ENCODE measurements around the gene MED13.

GRCh38 chr17:62048262-62048661 lies 16.8 kb downstream of the MED13 start:
- TF ChIP-seq FOXK2 (IDR thresholded peaks at IDR 0.05) (no peak), TARDBP (IDR thresholded peaks at IDR 0.05) (no peak), FOXA1 (IDR thresholded peaks at IDR 0.05) (no peak), SP1 (IDR thresholded peaks at IDR 0.05) (no peak), NFRKB (IDR thresholded peaks at IDR 0.05) (no peak), ELF4 (IDR thresholded peaks at IDR 0.05) (no peak), L3MBTL2 (conservative IDR thresholded peaks at IDR 0.05) (no peak), BHLHE40 (IDR thresholded peaks at IDR 0.05; ENCODE audit: borderline replicate concordance) (no peak), FOXM1 (IDR thresholded peaks at IDR 0.05; ENCODE audit: borderline replicate concordance) (no peak), CTBP1 (IDR thresholded peaks at IDR 0.05; ENCODE audit: borderline replicate concordance) (no peak)

Measured in HEK293T (cell line).